Motor neuron (in vitro differentiated cells): Measurements from ENCODE around the gene PLEKHH2. TPM values are rescaled to one million over a fixed set of nuclear protein-coding genes. Genes with fewer than 3 reads are reported as not detected.

Experiments used
- ATAC-seq, 8 experiments: fragments of 200-7000 bp; cut with Tn5 transposase; replicated peaks in 6 of 8; 2 replicates each; pipeline ENCODE4 v1.8.0; 2021; ENCODE audit warnings: mild to moderate bottlenecking in 8 of 8, moderate library complexity in 8 of 8
- H3K27ac ChIP-seq, 2 donors: fragments of 250-450 bp; sonication (Bioruptor Pico); 2 replicates each; pipeline ENCODE4 v1.9.0; 2021; ENCODE audit warnings: antibody characterized with exemption in 2 of 2, mild to moderate bottlenecking in 2 of 2, moderate library complexity in 1 of 2
- H3K4me1 ChIP-seq, 2 donors: fragments of 250-450 bp; sonication (Bioruptor Pico); replicated peaks in 1 of 2; 2 replicates each; pipeline ENCODE4 v1.6.1; 2021; ENCODE audit warnings: antibody characterized with exemption in 2 of 2, mild to moderate bottlenecking in 2 of 2, moderate library complexity in 1 of 2
- H3K4me3 ChIP-seq, 5 donors: fragments of 250-450 bp; sonication (Bioruptor Pico); 2 replicates each; pipeline ENCODE4 v1.9.0; 2021; ENCODE audit warnings: antibody characterized with exemption in 5 of 5, mild to moderate bottlenecking in 5 of 5, moderate library complexity in 4 of 5
- WGBS, 10 experiments: fragments of 450-650 bp; shearing (Covaris generic); methylation state at CpG; one replicate each; pipeline ENCODE4 v1.0.0; 2022; 5-methylcytosine and 5-hydroxymethylcytosine counted together
- in situ Hi-C, 9 experiments: fragments of 400-800 bp; cut with MboI; loops; one replicate each; pipeline ENCODE4 v1.15.0; 2021; ENCODE audit warnings: low sequenced_read_pairs in 9 of 9, low pct_unique_long_range_greater_than_20kb in 2 of 9; ENCODE audit not compliant: unreplicated experiment in 9 of 9
- total RNA-seq, 8 experiments: library from RNA; unstranded; fragments of 300-600 nt; gene quantifications; 2 replicates each; pipeline versions ENCODE4 v1.2.3 to v1.2.4, GENCODE V29; 2022

Gene PLEKHH2
- total RNA-seq, 8 experiments from 2014 or later, result 1.0 to 57.4 (median 2.8) TPM

GRCh38 chr2:43812947-43813346, 175.9 kb downstream of the PLEKHH2 start:
- WGBS, 10 experiments, result 60 to 89% (median 77%) methylated on average over 1 to 2 of the region's 2 CpGs; no CpG with 5 or more reads in 5 of the 10 experiments
- ATAC-seq, result no peak
- Histone ChIP-seq H3K4me3 (no peak overlapping the region), H3K27ac (no peak overlapping the region), H3K4me1 (peaks cover 0 to 16% of the 10 kb centered on the region in 2 donors)
- in situ Hi-C loops, result no loop called here

GRCh38 chr2:43814711-43815110, 177.7 kb downstream of the PLEKHH2 start:
- WGBS, 10 experiments, result 23 to 94% (median 89%) methylated on average over 2 to 3 of the region's 3 CpGs
- Histone ChIP-seq H3K27ac (no peak overlapping the region), H3K4me3 (no peak overlapping the region), H3K4me1 (peaks cover 0 to 20% of the 10 kb centered on the region in 2 donors)
- in situ Hi-C loops, result no loop called here
- ATAC-seq, result no peak

Other genes with a start within 250 kb of the PLEKHH2 start
- 10 to 100 TPM; 10.4 to 33.6 (median 15.9) TPM for gene THADA, start 41.2 kb upstream of the PLEKHH2 start, total RNA-seq
- 1 to 10 TPM in 3 of 8 experiments, under 1 TPM in 3, not detected in 2; 0.23 to 4.3 (median 0.91) TPM for gene C1GALT1C1L, start 39.2 kb downstream of the PLEKHH2 start, total RNA-seq
- 10 to 100 TPM; 20.3 to 56.0 (median 32.4) TPM for gene DYNC2LI1, start 136.8 kb downstream of the PLEKHH2 start, total RNA-seq
- gene ABCG5, start 201.6 kb downstream of the PLEKHH2 start, total RNA-seq, result under 1 TPM; 0.05 to 0.43 (median 0.19) TPM
- under 1 TPM; 0.11 to 0.94 (median 0.19) TPM for gene ABCG8, start 201.7 kb downstream of the PLEKHH2 start, total RNA-seq